ENCODE measurements around the gene ATP6V0C. TPM values are rescaled to one million over a fixed set of nuclear protein-coding genes. Genes with fewer than 3 reads are reported as not detected.
A peak's percentile ranks its signal among the peaks of the same experiment; 100 is the strongest.
"Not testable (repeated sequence)": the region's sequence is repeated elsewhere in the genome, so short reads cannot be mapped to it uniquely, and the experiment has no call there.

Gene ATP6V0C
- total RNA-seq, 2 donors from 2014 or later: 103 to 146 TPM

DNA sequence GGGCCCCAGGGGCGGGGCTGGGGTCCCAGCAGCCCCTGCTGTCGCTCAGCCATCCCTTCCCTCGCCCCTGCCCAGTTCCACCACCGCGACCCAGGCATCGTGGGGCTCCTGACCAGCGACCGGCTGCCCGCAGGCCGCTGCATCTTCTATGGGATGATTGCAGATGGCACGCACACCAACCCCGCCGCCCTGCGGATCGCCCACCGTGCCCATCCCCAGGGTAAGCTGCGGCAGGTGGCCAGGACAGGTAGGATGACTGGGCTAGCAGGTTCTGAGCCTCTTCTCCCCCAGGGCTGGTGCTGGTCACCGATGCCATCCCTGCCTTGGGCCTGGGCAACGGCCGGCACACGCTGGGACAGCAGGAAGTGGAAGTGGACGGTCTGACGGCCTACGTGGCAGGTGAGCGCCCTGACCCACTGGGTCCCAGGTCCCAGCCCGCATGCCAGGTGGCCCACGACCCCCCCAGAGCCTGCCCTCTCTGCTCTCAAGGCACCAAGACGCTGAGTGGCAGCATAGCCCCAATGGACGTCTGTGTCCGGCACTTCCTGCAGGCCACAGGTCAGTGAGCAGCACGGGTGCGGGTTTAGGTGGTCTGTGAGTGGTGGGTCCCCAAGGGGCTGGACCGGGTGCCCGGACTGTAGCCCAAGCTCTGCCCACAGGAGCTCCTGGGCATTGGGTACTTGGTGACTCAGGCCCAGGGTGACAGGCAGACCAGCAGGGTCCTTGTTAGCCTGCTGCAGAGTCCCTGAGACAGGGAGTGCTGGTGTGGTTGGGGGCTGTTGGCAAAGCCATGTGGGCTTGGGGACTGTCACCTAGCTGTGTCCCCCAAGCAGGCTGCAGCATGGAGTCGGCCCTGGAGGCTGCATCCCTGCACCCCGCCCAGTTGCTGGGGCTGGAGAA, 14.7 kb downstream of the ATP6V0C start:
- peak; percentile 48 for DNase-seq (ENCODE audit: low spot score)
- ATAC-seq: no peak
- Mint-ChIP-seq H3K4me3 (no peak overlapping the region), H3K9me3 (no peaks in the 10 kb centered on the region), H3K27me3 (no peaks in the 10 kb centered on the region), H3K27ac (no peak overlapping the region), H3K36me3 (no peaks in the 10 kb centered on the region), H3K4me1 (ENCODE audit: low read depth in 2 of 2) (peaks cover 16 to 24% of the 10 kb centered on the region in 2 donors)

DNA sequence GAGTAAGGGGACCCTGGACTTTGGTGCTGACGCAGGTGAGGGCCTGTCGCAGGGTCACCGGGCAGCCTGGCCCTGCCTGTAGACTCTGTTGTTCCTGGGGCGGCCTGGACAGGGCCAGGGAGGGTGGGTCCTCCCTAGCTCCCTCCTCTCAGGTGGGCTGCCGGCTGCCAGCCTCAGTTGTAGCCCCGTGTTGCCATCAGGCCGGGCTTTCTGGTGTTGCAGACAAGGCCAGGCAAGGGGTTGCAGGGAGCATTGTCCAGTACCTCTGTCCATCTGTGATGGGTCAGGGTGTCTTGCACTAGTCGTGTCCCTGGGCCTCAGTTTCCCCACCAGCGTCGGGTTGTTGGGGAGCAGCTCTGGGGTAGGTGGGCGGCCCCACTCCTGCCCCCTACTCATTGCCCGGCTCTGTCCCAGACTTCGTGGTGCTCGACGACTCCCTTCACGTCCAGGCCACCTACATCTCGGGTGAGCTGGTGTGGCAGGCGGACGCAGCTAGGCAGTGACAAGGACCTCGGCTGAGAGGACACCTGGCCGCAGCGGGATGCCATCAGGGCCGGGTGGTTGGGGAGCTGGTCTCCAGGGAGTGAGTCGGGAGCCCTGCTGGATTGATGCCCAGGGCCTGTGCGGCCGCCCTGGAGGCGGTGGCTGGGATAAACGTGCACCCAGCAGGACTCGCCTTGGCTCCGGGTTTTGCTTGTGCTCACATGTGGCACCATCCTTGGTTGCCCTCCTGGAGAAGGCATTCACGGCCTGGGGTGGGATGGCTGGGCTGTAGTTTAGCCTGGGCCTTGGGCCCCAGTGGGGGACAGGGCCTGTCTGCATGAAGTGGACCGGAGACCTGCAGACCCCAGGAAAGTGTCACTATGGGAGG, 15.5 kb downstream of the ATP6V0C start:
- H3K27me3 Mint-ChIP-seq: no peaks in the 10 kb centered on the region
- DNase-seq (ENCODE audit: low spot score): peak; percentile 59
- peaks cover 21 to 22% of the 10 kb centered on the region in 2 donors for H3K4me1 Mint-ChIP-seq (ENCODE audit: low read depth in 2 of 2)
- no peaks in the 10 kb centered on the region for H3K9me3 Mint-ChIP-seq
- no peak overlapping the region for H3K4me3 Mint-ChIP-seq
- H3K36me3 Mint-ChIP-seq: no peaks in the 10 kb centered on the region
- no peak for ATAC-seq
- H3K27ac Mint-ChIP-seq: no peak overlapping the region

DNA sequence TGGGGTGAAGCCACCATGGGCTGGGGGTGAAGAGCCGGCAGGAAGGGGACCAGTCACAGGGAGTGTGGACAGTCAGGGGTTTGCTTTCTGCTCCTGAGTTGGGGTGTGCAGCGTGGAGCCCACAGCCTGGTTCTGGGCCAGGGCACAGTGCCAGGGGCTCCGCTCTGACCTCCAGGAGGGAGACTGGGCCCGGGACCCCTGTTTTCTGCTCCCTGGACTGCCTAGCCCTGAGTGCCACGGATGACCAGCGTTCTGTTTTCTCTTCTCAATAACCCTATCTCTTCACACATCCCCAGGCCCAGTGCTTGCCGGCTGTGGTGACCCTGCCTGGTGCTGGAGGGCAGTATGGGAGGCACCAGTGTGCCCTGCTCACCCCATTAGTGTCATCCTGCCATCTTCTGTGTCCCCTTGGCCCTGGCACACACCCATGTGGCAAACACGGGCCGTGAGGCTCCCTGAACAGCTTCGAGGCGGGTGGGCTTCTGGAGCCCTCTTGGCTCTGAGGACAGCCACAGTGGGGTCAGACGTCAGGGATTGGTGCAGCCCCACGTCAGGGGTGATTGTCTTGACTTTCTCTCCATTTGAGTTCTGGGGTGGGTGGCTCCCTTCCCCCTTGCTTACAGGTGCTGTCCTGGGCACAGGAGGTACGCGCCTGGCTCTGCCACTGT, 16.3 kb downstream of the ATP6V0C start:
- ATAC-seq (no peak), DNase-seq (ENCODE audit: low spot score) (peak; percentile 45)
- Mint-ChIP-seq H3K4me1 (ENCODE audit: low read depth in 2 of 2) (peaks cover 17 to 21% of the 10 kb centered on the region in 2 donors), H3K9me3 (no peaks in the 10 kb centered on the region), H3K4me3 (no peak overlapping the region), H3K27me3 (no peaks in the 10 kb centered on the region), H3K36me3 (no peaks in the 10 kb centered on the region), H3K27ac (no peak overlapping the region)

DNA sequence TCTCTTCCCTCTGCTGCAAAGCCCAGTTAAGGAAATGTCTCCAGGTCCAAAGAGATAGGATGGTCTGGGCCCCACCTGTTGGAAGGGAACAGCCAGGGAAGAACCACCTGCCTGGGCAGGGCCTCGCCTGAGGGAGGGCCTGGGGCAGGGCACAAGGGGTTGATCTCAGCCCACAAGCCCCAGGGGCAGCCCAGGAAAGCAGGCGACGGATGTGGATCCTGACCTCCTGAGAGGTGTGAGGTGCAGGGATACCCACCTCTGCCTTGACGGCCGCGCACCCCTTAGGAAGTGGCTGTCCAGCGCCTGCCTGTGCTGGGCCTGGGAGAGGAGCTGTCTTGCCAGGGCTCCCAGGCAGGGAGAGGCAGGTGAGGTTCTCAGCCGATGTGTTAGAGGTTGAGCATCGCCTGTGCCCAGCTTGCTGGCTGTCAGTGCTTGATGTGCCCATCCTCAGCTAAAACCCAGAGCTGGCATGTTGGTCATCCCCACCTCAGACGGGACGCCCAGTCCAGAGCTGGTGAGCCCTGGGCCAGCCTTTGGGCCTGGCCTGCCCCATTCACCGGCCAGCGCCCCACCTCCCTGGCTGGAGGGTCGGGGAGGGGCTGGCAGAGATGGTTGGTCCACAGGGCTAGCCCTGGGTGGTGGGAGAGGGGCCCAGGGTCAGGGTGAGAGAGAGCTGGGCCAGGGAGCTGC, 17.0 kb downstream of the ATP6V0C start:
- Mint-ChIP-seq H3K36me3 (no peaks in the 10 kb centered on the region), H3K4me3 (peak overlapping the region; percentile 97), H3K27ac (peak overlapping the region in 1 of 2 donors; percentile 93), H3K4me1 (ENCODE audit: low read depth in 2 of 2) (peaks cover 17 to 21% of the 10 kb centered on the region in 2 donors), H3K9me3 (no peaks in the 10 kb centered on the region), H3K27me3 (no peaks in the 10 kb centered on the region)
- ATAC-seq (no peak), DNase-seq (ENCODE audit: low spot score) (no peak)

DNA sequence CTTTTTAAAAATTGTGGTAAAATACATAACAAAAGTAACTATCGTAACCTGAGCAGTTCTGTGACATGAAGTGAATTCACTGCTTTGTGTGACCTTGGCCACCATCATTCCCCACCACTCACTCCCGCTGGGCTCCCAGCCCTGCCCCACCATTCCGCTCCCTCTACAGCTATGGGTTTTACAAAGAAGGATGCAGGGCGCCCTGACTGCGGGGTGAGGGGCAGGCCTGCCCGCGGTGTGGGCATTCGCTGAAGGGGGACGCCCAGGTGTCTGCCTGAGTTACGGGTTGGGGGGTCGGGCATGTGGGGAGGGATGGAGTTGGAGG, 17.6 kb downstream of the ATP6V0C start, which contains the start of gene CEMP1:
TSS of gene CEMP1 (minus strand) at position 38 of the 325 bp plus-strand sequence. CDS start 335 bp downstream, outside the sequence.
- Mint-ChIP-seq H3K36me3 (no peaks in the 10 kb centered on the region), H3K27me3 (no peaks in the 10 kb centered on the region), H3K27ac (peak within 1 kb of the TSS; percentile 93 to 95), H3K9me3 (no peaks in the 10 kb centered on the region), H3K4me1 (ENCODE audit: low read depth in 2 of 2) (peaks cover 17 to 21% of the 10 kb centered on the region in 2 donors), H3K4me3 (peak within 1 kb of the TSS; percentile 97)
- ATAC-seq (no peak), DNase-seq (ENCODE audit: low spot score) (no peak)

DNA sequence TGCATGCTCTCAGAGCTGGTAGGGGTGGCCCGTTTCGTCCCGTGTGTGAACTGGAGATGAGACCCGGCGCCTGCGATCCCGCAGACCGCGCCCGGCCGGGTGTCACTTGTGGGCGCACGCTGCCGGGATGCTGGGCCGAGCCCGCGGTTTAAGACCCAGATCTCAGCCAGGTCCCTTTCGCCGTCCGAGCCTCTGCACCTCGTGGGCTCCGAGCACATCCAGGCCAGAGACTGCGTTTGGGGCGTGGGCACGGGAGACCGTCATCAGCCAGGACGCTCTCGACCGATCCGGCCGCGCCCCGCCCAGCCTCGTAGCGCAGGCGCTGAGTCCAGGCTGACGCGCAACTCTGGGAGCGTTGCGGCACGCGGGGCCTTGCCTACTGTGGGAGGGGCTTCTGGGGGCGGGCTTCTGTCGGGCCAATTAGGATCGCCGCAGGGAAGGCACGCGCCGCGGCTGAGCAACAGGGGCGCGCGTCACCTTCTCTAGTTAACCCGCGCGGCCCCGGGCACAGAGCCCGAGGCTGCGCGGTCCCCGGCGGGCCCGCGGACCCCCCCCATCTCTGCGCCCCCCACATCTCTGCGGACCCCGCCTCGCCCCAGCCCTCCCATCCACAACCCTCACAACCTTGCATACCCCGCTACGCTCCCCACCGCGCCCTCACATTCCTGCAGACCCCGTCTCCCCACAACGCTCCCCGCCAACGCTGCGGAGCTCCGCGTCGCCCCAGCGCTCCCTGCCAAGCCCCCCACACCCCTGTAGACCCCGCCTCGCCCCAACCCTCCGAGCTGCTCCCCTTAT, 18.1 kb downstream of the ATP6V0C start:
- no peaks in the 10 kb centered on the region for H3K27me3 Mint-ChIP-seq
- DNase-seq (ENCODE audit: low spot score) (peak; percentile 98), ATAC-seq (peak; percentile 95)
- H3K4me3 Mint-ChIP-seq: peak overlapping the region; percentile 97
- H3K36me3 Mint-ChIP-seq: no peaks in the 10 kb centered on the region
- H3K27ac Mint-ChIP-seq: peak overlapping the region; percentile 93 to 95
- peaks cover 17 to 21% of the 10 kb centered on the region in 2 donors for H3K4me1 Mint-ChIP-seq (ENCODE audit: low read depth in 2 of 2)
- no peaks in the 10 kb centered on the region for H3K9me3 Mint-ChIP-seq

DNA sequence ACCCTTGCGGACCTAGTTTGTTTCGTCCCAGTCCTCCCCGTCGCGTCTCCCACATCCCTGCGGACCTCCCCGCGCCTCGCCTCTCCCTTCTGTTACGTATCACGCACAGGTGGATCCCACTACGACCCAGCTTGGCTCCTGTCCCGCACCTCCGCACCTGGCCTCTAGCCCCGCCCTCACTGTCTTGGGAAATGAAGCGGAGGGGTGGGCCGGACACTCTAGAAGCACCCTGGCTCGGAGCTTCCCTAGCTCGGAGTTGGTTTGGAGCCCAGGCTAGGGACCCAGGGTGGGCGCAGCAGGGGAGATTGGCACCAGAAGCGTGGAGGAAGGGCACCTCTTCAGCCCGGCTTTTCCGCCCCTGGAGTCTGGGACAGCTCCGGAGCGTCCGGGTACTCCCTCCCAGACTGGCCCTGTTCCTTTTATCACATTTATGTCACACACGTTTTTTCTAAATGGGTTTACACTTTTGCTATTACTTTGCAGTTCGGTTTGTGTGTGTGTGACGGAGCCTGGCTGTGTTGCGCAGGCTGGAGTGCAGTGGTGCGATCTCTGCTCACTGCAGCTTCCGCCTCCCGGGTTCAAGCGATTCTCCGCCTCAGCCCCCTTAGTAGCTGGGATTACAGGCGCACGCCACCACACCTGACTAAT, 18.9 kb downstream of the ATP6V0C start:
- peaks cover 20 to 21% of the 10 kb centered on the region in 2 donors for H3K4me1 Mint-ChIP-seq (ENCODE audit: low read depth in 2 of 2)
- H3K27ac Mint-ChIP-seq: peak overlapping the region; percentile 93 to 95
- H3K36me3 Mint-ChIP-seq: no peaks in the 10 kb centered on the region
- H3K9me3 Mint-ChIP-seq: no peaks in the 10 kb centered on the region
- peak; percentile 32 to 64 for ATAC-seq
- no peaks in the 10 kb centered on the region for H3K27me3 Mint-ChIP-seq
- DNase-seq (ENCODE audit: low spot score): peak; percentile 84
- H3K4me3 Mint-ChIP-seq: peak overlapping the region; percentile 97

DNA sequence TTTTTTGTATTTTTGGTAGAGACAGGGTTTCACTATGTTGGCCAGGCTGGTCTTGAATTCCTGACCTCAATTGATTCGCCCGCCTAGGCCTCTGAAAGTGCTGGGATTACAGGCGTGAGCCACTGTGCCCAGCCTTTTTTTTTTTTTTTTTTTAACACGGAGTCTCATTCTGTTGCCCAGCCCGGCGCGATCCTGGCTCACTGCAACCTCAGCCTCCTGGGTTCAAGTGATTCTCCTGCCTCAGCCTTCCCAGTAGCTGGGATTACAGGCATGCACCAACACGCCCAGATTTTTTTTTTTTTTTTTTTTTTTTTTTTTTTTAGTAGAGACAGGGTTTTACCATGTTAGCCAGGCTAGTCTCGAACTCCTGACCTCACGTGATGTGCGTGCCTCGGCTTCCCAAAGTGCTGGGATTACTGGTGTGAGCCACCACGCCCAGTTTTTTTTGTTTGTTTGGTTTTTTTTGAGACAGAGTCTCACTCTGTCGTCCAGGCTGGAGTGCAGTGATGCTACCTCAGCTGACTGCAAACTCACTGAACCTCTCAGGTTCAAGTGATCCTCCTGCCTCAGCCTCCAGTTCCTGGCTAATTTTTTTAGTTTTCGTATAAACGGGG, 19.5 kb downstream of the ATP6V0C start:
- not testable (repeated sequence) for H3K36me3 Mint-ChIP-seq

DNA sequence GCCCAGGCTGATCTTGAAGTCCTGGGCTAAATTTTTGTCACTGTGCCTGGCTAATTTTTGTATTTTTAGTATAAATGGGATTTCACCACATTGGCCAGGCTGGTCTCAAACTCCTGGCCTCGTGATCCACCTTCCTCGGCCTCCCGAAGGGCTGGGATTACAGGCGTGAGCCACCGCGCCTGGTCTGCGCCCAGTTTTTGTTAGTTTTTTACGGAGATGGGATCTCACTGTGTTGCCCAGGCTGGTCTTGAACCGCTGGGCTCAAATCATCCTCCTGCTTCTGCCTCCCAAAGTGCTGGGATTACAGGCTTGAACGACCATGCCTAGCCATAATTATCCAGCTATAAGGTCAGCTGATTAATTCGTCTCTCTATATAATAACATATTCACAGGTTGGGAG, 20.2 kb downstream of the ATP6V0C start:
- peak overlapping the region; percentile 66 for H3K4me3 Mint-ChIP-seq
- no peaks in the 10 kb centered on the region for H3K36me3 Mint-ChIP-seq
- H3K4me1 Mint-ChIP-seq (ENCODE audit: low read depth in 2 of 2): peaks cover 23 to 26% of the 10 kb centered on the region in 2 donors
- DNase-seq (ENCODE audit: low spot score) (no peak), ATAC-seq (no peak)
- no peaks in the 10 kb centered on the region for H3K9me3 Mint-ChIP-seq
- peak overlapping the region; percentile 60 to 95 for H3K27ac Mint-ChIP-seq
- H3K27me3 Mint-ChIP-seq: no peaks in the 10 kb centered on the region

More for the DNA sequence above, 19.5 kb downstream of the ATP6V0C start:
- H3K9me3 Mint-ChIP-seq; DNase-seq (ENCODE audit: low spot score); ATAC-seq; H3K27me3 Mint-ChIP-seq: not testable (repeated sequence)
- H3K4me1 Mint-ChIP-seq (ENCODE audit: low read depth in 2 of 2): peaks cover 20 to 21% of the 10 kb centered on the region in 2 donors
- H3K27ac Mint-ChIP-seq: peak overlapping the region; percentile 93 to 95
- peak overlapping the region; percentile 97 for H3K4me3 Mint-ChIP-seq

DNA sequence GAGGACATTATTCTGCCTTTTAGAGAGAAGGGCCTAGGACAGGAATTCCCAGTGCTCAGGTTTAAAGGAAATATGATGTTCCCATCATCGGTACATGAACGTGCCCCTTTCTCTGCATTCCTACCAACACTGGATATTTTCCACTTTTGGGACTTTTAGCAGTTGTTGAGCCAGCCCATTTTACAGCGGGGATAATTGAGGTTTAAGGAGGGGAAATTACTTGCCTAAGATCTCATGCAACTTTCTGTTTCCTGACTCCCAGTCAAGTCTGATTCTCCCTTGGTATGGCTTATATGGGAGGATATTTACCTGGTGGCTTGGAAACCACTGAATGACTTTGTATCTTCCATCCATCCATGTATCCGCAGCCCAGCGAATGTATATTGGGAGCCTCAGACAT, 20.6 kb downstream of the ATP6V0C start:
- not testable (repeated sequence) for ATAC-seq; H3K27me3 Mint-ChIP-seq; H3K9me3 Mint-ChIP-seq; DNase-seq (ENCODE audit: low spot score); H3K36me3 Mint-ChIP-seq
- Mint-ChIP-seq H3K4me1 (ENCODE audit: low read depth in 2 of 2) (peaks cover 25 to 30% of the 10 kb centered on the region in 2 donors), H3K4me3 (peak overlapping the region; percentile 66), H3K27ac (peak overlapping the region; percentile 60 to 95)

DNA sequence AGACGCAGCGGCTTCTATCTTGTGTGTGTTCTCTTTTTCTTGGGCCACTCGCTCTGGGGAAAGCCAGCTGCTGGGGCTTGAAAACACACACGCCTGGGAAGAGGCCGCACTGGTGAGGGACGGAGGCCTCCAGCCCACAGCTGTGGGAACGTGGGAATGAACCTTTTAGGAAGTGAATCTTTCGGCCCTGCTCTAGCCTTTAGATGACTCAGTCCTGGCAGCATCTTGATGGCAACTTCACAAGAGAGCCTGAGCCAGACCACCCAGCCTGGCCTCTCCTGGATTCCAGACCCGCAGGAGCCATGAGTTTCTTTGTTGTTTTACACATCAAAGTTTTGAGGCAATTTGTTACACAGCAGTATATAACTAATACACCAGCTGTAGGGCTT, 21.9 kb downstream of the ATP6V0C start:
- no peaks in the 10 kb centered on the region for H3K27me3 Mint-ChIP-seq
- H3K27ac Mint-ChIP-seq: no peak overlapping the region

More for the DNA sequence above, 21.9 kb downstream of the ATP6V0C start:
- ATAC-seq (no peak), DNase-seq (ENCODE audit: low spot score) (peak; percentile 26)
- Mint-ChIP-seq H3K4me3 (no peak overlapping the region), H3K4me1 (ENCODE audit: low read depth in 2 of 2) (peaks cover 30 to 41% of the 10 kb centered on the region in 2 donors), H3K36me3 (no peaks in the 10 kb centered on the region), H3K9me3 (no peaks in the 10 kb centered on the region)
